ENCODE data around the gene MVD.
A peak's percentile ranks its signal among the peaks of the same experiment; 100 is the strongest.

DNA sequence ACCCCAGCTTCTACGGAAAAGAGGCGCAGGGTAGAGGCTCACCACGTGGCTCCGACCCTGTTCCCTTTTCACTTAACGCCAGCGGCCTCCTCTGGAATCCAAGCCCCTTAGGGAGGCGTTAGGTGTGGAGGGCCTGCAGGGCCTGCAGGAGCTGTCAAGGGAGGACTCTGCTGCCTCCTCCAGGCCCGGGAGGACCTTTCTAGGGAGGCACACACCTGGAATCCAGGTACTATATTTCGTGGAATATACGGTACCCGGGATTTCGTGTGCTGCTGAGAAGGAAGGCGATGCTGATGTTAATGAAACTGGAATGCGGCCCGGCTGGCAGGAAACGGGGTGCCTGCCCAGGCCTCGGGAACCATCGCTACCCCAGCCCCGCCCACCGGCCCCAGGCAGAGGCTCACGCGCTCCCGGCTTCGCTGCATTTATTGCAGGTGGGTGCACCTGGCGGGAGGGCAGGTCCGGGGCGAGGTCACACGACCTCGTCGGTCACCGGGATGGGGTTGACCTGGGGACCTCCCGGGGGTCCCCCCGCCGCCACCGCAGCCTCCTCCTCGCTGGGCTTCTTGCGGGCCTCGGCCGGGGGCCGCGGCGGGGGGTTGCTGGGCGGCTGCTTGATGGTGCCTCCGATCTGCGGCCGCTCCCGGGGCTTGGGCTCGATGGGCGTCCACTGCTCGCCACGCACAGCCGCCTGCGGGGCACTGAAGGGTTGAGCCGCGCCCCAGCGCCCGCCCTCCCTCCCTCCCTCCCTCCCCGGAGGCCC is 19.8 kb downstream of the MVD start:
- TF ChIP-seq, protein P1, sequence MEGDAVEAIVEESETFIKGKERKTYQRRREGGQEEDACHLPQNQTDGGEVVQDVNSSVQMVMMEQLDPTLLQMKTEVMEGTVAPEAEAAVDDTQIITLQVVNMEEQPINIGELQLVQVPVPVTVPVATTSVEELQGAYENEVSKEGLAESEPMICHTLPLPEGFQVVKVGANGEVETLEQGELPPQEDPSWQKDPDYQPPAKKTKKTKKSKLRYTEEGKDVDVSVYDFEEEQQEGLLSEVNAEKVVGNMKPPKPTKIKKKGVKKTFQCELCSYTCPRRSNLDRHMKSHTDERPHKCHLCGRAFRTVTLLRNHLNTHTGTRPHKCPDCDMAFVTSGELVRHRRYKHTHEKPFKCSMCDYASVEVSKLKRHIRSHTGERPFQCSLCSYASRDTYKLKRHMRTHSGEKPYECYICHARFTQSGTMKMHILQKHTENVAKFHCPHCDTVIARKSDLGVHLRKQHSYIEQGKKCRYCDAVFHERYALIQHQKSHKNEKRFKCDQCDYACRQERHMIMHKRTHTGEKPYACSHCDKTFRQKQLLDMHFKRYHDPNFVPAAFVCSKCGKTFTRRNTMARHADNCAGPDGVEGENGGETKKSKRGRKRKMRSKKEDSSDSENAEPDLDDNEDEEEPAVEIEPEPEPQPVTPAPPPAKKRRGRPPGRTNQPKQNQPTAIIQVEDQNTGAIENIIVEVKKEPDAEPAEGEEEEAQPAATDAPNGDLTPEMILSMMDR (conservative IDR thresholded peaks at IDR 0.05; ENCODE audit: low read depth in 2 of 2) = peak; percentile 8 to 19; a peak in 1 of 4 replicates
- TF ChIP-seq EZH2 (IDR thresholded peaks at IDR 0.05; ENCODE audit: low read depth, unreplicated experiment) (no peak), ZNF114 (CRISPR knock-in tag; IDR thresholded peaks at IDR 0.05) (no peak), POLR2AphosphoS5 (IDR thresholded peaks at IDR 0.05; ENCODE audit: low read depth) (no peak), REST (IDR thresholded peaks at IDR 0.05; ENCODE audit: unreplicated experiment) (no peak), CREB1 (CRISPR knock-in tag; IDR thresholded peaks at IDR 0.05; ENCODE audit: low read depth) (no peak), EZH2phosphoT487 (IDR thresholded peaks at IDR 0.05; ENCODE audit: unreplicated experiment) (no peak)
- TF ChIP-seq, protein P2, sequence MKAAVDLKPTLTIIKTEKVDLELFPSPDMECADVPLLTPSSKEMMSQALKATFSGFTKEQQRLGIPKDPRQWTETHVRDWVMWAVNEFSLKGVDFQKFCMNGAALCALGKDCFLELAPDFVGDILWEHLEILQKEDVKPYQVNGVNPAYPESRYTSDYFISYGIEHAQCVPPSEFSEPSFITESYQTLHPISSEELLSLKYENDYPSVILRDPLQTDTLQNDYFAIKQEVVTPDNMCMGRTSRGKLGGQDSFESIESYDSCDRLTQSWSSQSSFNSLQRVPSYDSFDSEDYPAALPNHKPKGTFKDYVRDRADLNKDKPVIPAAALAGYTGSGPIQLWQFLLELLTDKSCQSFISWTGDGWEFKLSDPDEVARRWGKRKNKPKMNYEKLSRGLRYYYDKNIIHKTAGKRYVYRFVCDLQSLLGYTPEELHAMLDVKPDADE (IDR thresholded peaks at IDR 0.05) = no peak

Data from GM23338 (cell line).